Panc1 (cell line): ENCODE data around the gene CDH13.

ENCODE experiments used
- SIN3A ChIP-seq: IDR thresholded peaks from 2 replicates; pipeline ENCODE4 v1.6.1; 2012; ENCODE audit warnings: low read depth, mild to moderate bottlenecking, low read length, moderate library complexity, borderline replicate concordance; ENCODE audit not compliant: insufficient read depth
- TCF7L2 ChIP-seq: IDR thresholded peaks from 2 replicates; pipeline ENCODE4 v1.6.1; 2011; ENCODE audit warnings: mild to moderate bottlenecking, low read depth, low read length, inconsistent platforms
- TF ChIP-seq, protein P1 (sequence below): fragments of 450-650 bp; IDR thresholded peaks from 2 replicates; pipeline ENCODE4 v1.5.1; 2017; ENCODE audit warnings: mild to moderate bottlenecking

DNA sequence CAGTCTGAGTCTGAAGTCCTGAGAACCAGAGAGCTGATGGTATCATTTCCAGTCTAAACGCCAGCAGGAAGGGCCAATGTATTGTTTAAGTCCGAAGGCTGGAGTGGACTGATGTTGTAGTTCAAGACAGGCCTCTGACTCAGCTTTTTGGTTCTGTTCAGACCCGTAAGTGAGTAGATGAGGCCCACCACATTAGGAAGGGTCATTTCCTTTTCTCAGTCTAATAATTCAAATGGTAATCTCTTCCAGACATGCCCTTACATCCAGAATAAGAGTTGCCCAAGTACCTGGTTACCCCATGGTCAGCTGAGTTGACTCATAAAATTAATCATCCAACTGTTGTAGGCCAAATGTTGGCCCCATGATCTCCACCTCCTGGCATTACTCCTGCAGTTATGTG lies 738.4 kb downstream of the CDH13 start:
- TF ChIP-seq, protein P1, sequence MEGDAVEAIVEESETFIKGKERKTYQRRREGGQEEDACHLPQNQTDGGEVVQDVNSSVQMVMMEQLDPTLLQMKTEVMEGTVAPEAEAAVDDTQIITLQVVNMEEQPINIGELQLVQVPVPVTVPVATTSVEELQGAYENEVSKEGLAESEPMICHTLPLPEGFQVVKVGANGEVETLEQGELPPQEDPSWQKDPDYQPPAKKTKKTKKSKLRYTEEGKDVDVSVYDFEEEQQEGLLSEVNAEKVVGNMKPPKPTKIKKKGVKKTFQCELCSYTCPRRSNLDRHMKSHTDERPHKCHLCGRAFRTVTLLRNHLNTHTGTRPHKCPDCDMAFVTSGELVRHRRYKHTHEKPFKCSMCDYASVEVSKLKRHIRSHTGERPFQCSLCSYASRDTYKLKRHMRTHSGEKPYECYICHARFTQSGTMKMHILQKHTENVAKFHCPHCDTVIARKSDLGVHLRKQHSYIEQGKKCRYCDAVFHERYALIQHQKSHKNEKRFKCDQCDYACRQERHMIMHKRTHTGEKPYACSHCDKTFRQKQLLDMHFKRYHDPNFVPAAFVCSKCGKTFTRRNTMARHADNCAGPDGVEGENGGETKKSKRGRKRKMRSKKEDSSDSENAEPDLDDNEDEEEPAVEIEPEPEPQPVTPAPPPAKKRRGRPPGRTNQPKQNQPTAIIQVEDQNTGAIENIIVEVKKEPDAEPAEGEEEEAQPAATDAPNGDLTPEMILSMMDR: no peak
- TF ChIP-seq SIN3A (no peak), TCF7L2 (no peak)
